GM21723 (cell line): ENCODE measurements around the gene CIB1.
A peak's percentile ranks its signal among the peaks of the same experiment; 100 is the strongest.

Source experiments
- ATAC-seq: cut with Tn5 transposase; IDR thresholded peaks from one replicate; pipeline ENCODE4 v1.9.1; 2021; ENCODE audit warnings: mild to moderate bottlenecking, moderate library complexity; ENCODE audit not compliant: unreplicated experiment

Gene CIB1

GRCh38 chr15:90241343-90242192 lies 7.8 kb upstream of the CIB1 start:
- ATAC-seq, result no peak

DNA sequence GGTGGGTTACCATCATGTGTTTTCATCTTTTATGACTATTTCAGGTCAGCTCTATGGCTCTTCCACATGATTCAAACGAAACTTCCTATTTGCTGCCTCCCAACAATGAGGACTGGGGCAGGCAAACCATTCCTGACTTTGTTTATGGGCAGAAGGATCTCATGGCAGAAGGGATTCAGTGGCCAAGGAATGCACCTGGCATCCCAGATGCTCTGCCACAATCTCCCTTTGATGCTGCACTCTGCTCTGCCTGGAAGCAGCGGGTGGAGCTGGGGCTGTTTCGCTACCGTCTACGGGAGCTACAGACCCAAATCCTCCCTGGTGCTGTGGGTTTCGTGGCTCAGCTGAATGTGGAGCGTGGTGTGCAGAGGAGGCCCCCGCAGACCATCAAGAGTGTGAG lies 7.1 kb upstream of the CIB1 start:
- no peak for ATAC-seq

GRCh38 chr15:90239371-90239770 lies 5.6 kb upstream of the CIB1 start:
- no peak for ATAC-seq

DNA sequence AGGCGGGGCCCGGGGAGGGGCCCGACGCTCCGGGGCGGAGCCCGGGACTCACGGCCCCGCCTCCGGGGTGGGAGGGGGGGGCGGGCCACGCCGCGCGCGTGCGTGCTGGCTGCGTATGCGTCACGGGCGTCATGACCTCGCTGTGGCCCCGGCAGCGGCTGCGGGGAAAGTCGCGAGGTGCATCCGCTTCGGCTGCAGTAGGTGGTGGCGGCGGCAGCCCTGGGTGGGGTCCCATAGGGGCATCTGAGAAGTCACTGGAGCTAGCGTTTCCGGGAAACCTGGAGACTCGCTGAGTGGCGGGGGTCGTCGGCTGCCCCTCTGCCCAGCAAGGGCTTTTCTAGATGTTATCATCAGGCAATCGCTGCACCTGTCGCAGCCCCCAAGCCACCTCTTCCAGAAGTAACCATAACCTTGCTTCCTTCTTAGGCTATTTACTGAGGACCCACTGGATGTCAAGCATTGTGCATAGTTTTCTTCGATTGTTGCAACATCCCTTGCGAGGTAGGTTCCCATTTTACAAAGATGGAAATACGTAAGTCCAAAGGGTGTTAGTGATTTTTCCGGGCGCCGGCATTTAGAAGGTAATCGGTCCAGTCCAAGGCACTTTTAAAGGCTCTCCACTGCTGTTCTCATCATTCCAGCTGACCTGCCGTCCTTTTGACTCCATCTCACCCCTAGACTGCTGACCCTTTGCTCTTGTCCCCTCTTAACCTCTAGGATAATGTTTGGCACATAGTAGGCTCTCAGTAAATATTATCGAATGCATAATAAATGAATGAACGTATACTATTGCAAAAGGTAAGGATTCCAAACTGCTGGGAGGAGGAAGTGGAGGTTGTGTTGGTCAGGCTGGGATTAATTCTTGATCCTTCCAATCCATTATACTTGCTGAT lies 601 bp upstream of the CIB1 start, which contains the start of gene GDPGP1:
TSS of gene GDPGP1 (plus strand) at position 114 of the 893 bp plus-strand sequence. CDS start 6,700 bp downstream, outside the sequence.
- peak; percentile 53 for ATAC-seq

GRCh38 chr15:90232941-90233386 lies 777 bp downstream of the CIB1 start:
- ATAC-seq, result no peak

GRCh38 chr15:90232196-90232595 lies 1.5 kb downstream of the CIB1 start:
- ATAC-seq, result no peak

- ATAC-seq, result no peak
Observed at GRCh38 chr15:90231028-90232017, 2.4 kb downstream of the CIB1 start.

- ATAC-seq, result no peak
Observed at GRCh38 chr15:90230610-90231009, 3.1 kb downstream of the CIB1 start.

DNA sequence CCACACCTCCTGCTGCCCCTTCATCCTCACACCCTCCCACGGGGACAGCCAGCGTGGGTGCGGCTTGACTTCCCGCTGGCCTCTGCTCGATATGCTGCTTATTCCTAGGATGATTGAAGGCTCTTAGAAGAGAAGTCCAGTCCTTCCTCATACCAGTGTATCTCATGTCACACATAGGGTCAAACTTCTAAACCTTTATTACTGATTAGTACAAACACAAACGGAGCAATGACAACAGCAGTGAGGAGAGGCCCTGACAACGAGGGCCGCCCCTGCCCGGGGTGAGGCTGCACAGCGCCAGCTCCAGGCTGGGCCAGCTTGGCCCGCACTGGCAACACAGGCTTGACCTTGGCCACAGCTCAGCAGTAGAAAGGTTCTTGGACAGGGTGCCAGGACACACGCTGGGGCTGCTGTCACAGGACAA lies 3.7 kb downstream of the CIB1 start:
- ATAC-seq, result no peak

DNA sequence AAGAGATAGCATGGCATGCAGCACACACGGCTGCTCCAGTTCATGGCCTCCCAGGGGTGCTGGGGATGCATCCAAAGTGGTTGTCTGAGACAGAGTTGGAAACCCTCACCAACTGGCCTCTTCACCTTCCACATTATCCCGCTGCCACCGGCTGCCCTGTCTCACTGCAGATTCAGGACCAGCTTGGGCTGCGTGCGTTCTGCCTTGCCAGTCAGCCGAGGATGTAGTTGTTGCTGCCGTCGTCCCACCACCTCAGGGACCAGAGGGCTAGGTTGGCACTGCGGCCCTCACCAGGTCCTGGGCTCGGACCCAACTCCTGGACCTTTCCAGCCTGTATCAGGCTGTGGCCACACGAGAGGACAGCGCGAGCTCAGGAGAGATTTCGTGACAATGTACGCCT lies 4.8 kb downstream of the CIB1 start:
- no peak for ATAC-seq

GRCh38 chr15:90227816-90228772 lies 5.6 kb downstream of the CIB1 start:
- ATAC-seq, result no peak

DNA sequence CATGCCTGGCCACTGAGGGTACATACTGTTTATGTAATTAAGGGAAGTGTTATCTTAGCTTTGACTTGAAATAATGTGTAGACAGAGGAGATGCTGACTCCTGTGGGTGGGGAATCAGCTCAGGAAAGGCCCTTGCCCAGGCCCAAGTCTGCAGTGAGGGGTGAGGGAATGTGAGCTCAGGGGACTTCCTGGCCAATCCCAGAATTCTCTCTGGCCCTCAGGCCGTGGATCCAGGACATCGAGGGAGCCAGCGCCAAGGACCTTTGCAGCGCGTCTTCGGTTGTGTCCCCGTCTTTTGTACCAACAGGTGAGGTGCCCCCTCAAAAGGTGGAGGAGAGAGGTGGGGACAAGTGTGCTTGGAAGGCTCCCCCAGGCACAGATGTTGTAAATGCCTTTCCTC lies 6.4 kb downstream of the CIB1 start:
- ATAC-seq, result no peak

- ATAC-seq, result no peak
Observed at GRCh38 chr15:90225504-90226234, 8.1 kb downstream of the CIB1 start.

GRCh38 chr15:90225047-90225446 lies 8.7 kb downstream of the CIB1 start:
- no peak for ATAC-seq

GRCh38 chr15:90223441-90224165 lies 10.1 kb downstream of the CIB1 start:
- ATAC-seq, result no peak

DNA sequence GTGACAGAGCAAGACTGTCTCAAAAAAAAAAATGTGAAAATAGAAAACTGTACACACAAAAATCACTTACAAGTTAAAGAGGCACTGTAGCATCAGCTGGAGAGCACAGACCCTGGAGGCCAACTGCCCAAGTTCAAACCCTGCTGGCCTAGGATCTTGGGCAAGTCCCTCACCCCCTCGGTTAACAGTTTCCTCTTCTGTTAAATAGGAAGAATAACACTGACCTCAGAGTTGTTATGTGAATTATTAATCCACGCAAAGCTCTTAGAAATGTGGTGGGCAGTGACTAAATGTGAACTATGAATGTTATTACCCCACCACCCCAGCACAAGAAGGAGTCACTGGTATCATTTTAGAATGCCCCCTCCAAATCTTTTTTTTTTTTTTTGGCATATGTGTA lies 11.2 kb downstream of the CIB1 start:
- no peak for ATAC-seq

GRCh38 chr15:90221246-90221900 lies 12.4 kb downstream of the CIB1 start:
- ATAC-seq, result no peak
